GM12878 (cell line): ENCODE results near the gene FAM222B. TPM values are rescaled to one million over a fixed set of nuclear protein-coding genes. Genes with fewer than 3 reads are reported as not detected.

Source experiments
- ATAC-seq: fragments of 200-7000 bp; cut with Tn5 transposase; 3 replicates; pipeline ENCODE4 v1.9.1; 2020; ENCODE audit warnings: mild to moderate bottlenecking, moderate library complexity
- BruUV-seq: library from RNA; stranded (reverse); fragments of 400-500 nt; replicated peaks from 2 replicates; lab custom pipeline; 2021; lab: Mats Ljungman, UMichigan
- CTCF ChIA-PET: fragments of 300-600 bp; sonication (Branson Sonifier 250); formaldehyde crosslinking; extraction: SDS; loops from one replicate; lab custom pipeline; 2021; ENCODE audit warnings: inconsistent platforms; lab: Yijun Ruan, JAX
- POLR2A ChIA-PET: fragments of 350-600 bp; formaldehyde crosslinking; extraction: SDS; loops from one replicate; lab custom pipeline; 2021; ENCODE audit warnings: inconsistent platforms; lab: Charles Lee
- RAD21 ChIA-PET: fragments of 300-600 bp; sonication (Branson Sonifier 250); formaldehyde crosslinking; loops from one replicate; lab custom pipeline; 2023; ENCODE audit warnings: antibody characterized with exemption; ENCODE audit not compliant: unreplicated experiment; lab: Charles Lee
- SMC1A ChIA-PET: fragments of 300-600 bp; sonication (Branson Sonifier 250); formaldehyde crosslinking; loops from one replicate; lab custom pipeline; 2023; ENCODE audit not compliant: unreplicated experiment, uncharacterized antibody; lab: Charles Lee
- DNase-seq: peaks from one replicate; pipeline ENCODE4 v3.0.0-alpha.2; 2011; ENCODE audit warnings: low read depth, low spot score
- FAIRE-seq: peaks from 3 replicates; lab custom pipeline; 2011; peaks lifted over from hg19 to GRCh38; lab: Jason Lieb, UNC
- H2AFZ ChIP-seq: 2 replicates; pipeline ENCODE4 v1.6.0; 2011; ENCODE audit warnings: low read depth, low read length, control low read depth; ENCODE audit not compliant: control insufficient read depth
- H3K27ac ChIP-seq: 2 replicates; pipeline ENCODE4 v1.5.1; 2011; ENCODE audit warnings: control low read depth; ENCODE audit not compliant: control insufficient read depth, insufficient read depth
- H3K27me3 ChIP-seq, 2 experiments: replicated peaks in 1 of 2; 2 replicates each; pipeline versions ENCODE4 v1.6.0 to v1.6.1; 2011; ENCODE audit warnings: low read length in 1 of 2; ENCODE audit not compliant: control insufficient read depth in 2 of 2, insufficient read depth in 2 of 2
- H3K36me3 ChIP-seq, 2 experiments: 2 replicates each; pipeline ENCODE4 v1.5.1; 2011; ENCODE audit warnings: low read length in 1 of 2; ENCODE audit not compliant: control insufficient read depth in 2 of 2, insufficient read depth in 2 of 2
- H3K4me1 ChIP-seq: 2 replicates; pipeline ENCODE4 v1.6.1; 2011; ENCODE audit warnings: mild to moderate bottlenecking, low read length, moderate library complexity, mixed read lengths; ENCODE audit not compliant: control insufficient read depth, insufficient read depth
- H3K4me2 ChIP-seq: 2 replicates; pipeline ENCODE4 v1.6.0; 2011; ENCODE audit warnings: control low read depth; ENCODE audit not compliant: control insufficient read depth, insufficient read depth
- H3K4me3 ChIP-seq: fragments of 200-600 bp; sonication (generic); 2 replicates; pipeline ENCODE4 v1.5.1; 2016
- H3K79me2 ChIP-seq: 2 replicates; pipeline ENCODE4 v1.6.0; 2011; ENCODE audit warnings: low read length; ENCODE audit not compliant: control insufficient read depth, insufficient read depth
- H3K9ac ChIP-seq: 2 replicates; pipeline ENCODE4 v1.8.0; 2011; ENCODE audit warnings: low read length, control low read depth, mixed read lengths; ENCODE audit not compliant: control insufficient read depth, insufficient read depth
- H3K9me3 ChIP-seq: replicated peaks from 3 replicates; pipeline ENCODE4 v1.5.1; 2011; ENCODE audit warnings: mild to moderate bottlenecking, low read length; ENCODE audit not compliant: control insufficient read depth, insufficient read depth
- H4K20me1 ChIP-seq: 2 replicates; pipeline ENCODE4 v1.6.0; 2011; ENCODE audit not compliant: control insufficient read depth, insufficient read depth
- BACH1 ChIP-seq: fragments of 450-650 bp; IDR thresholded peaks from 2 replicates; pipeline ENCODE4 v1.6.1; 2017; ENCODE audit warnings: mild to moderate bottlenecking, borderline replicate concordance
- BHLHE40 ChIP-seq, 2 experiments: fragments of 450-650 bp in 1 of 2; IDR thresholded peaks; 2 replicates each; pipeline ENCODE4 v1.6.1; 2011 to 2017; ENCODE audit warnings: low read depth in 2 of 2, borderline replicate concordance in 1 of 2, improper control_type of control experiment in 1 of 2, low read length in 1 of 2, mild to moderate bottlenecking in 1 of 2
- FOXK2 ChIP-seq: fragments of 450-650 bp; IDR thresholded peaks from 2 replicates; pipeline ENCODE4 v1.6.1; 2017; ENCODE audit warnings: mild to moderate bottlenecking, moderate library complexity
- IKZF1 ChIP-seq: fragments of 450-650 bp; conservative IDR thresholded peaks from 2 replicates; pipeline ENCODE4 v1.6.1; 2017; ENCODE audit warnings: antibody characterized with exemption, mild to moderate bottlenecking
- LARP7 ChIP-seq: fragments of 450-650 bp; IDR thresholded peaks from 2 replicates; pipeline ENCODE4 v1.6.1; 2017; ENCODE audit warnings: mild to moderate bottlenecking
- MTA3 ChIP-seq: IDR thresholded peaks from 2 replicates; pipeline ENCODE4 v1.6.1; 2012; ENCODE audit warnings: low read length, inconsistent platforms, borderline replicate concordance
- MXI1 ChIP-seq: fragments of 150-350 bp; IDR thresholded peaks from 2 replicates; pipeline ENCODE4 v1.6.1; 2011; ENCODE audit warnings: low read depth, mild to moderate bottlenecking, inconsistent platforms, low read length, improper control_type of control experiment
- MYB ChIP-seq: fragments of 150-350 bp; IDR thresholded peaks from 2 replicates; pipeline ENCODE4 v1.6.1; 2014; ENCODE audit warnings: mild to moderate bottlenecking, low read depth, low read length, borderline replicate concordance
- NFYB ChIP-seq: IDR thresholded peaks from 2 replicates; pipeline ENCODE4 v1.6.1; 2011; ENCODE audit warnings: low read depth, mild to moderate bottlenecking, low read length, improper control_type of control experiment, moderate library complexity; ENCODE audit not compliant: insufficient read depth
- NR2C1 ChIP-seq: fragments of 450-650 bp; IDR thresholded peaks from 2 replicates; pipeline ENCODE4 v1.6.1; 2017; ENCODE audit warnings: antibody characterized with exemption, mild to moderate bottlenecking, moderate library complexity
- NRF1 ChIP-seq: conservative IDR thresholded peaks from 2 replicates; pipeline ENCODE4 v1.6.1; 2011; ENCODE audit warnings: mild to moderate bottlenecking, low read depth, low read length, improper control_type of control experiment
- POU2F2 ChIP-seq: IDR thresholded peaks from 3 replicates; pipeline ENCODE4 v1.6.1; 2011; ENCODE audit warnings: low read depth, mild to moderate bottlenecking, low read length, borderline replicate concordance
- RELA ChIP-seq: fragments of 450-650 bp; IDR thresholded peaks from 2 replicates; pipeline ENCODE4 v1.8.0; 2014; ENCODE audit warnings: borderline replicate concordance; ENCODE audit not compliant: partially characterized antibody
- SP1 ChIP-seq: IDR thresholded peaks from one replicate; pipeline ENCODE4 v1.6.1; 2011; ENCODE audit warnings: low read depth, low read length
- WGBS: methylation state at CpG from one replicate; pipeline ENCODE4 v1.1.6; 2016; ENCODE audit warnings: low lambda C conversion rate; ENCODE audit not compliant: insufficient replicate concordance, insufficient coverage; ENCODE audit errors: missing lambda C conversion rate; 5-methylcytosine and 5-hydroxymethylcytosine counted together
- in situ Hi-C: fragments of 300-500 bp; cut with MboI; formaldehyde crosslinking; loops from 9 replicates; pipeline ENCODE4 v1.14.3; 2018; ENCODE audit warnings: mixed read lengths
- intact Hi-C: fragments of 100-400 bp; cut with micrococcal nuclease; formaldehyde crosslinking; loops from one replicate; pipeline ENCODE4 v1.14.2; 2022; ENCODE audit not compliant: unreplicated experiment
- polyA plus RNA-seq, 11 experiments: library from polyadenylated mRNA; depleted of rRNA in 4 of 11; unstranded in 6 of 11; stranded (reverse) in 5 of 11; fragments of >200 nt; fragmentation: Nextera tagmentation in 4 of 11; fragmentation: Illumina TruSeq in 1 of 11; extraction: Ambion mirVana in 4 of 11; extraction: Trizol in 1 of 11; gene quantifications; 1 replicate in 1 of 11; 2 replicates in 10 of 11; pipeline versions ENCODE4 v1.2.1 to v1.2.3, GENCODE V29; 2011 to 2016; ENCODE audit warnings: inconsistent platforms in 2 of 11, missing spikeins in 2 of 11, low read depth in 1 of 11
- total RNA-seq, 4 experiments: library from RNA; depleted of rRNA in 3 of 4; stranded (reverse); fragments of >200 nt in 3 of 4; fragmentation: Illumina TruSeq in 1 of 4; extraction: Trizol in 1 of 4; gene quantifications; 2 replicates each; pipeline versions ENCODE4 v1.2.1 to v1.2.3, GENCODE V29; 2013 to 2021

Gene FAM222B
- total and polyA plus RNA-seq, 10 of the 15 experiments (the other 5 are each of a cell fraction or from before 2014, with no cell fraction given) = 2.8 to 18.3 (median 6.4) TPM

GRCh38 chr17:28710861-28711722, 131.5 kb downstream of the FAM222B start (continued):
- TF ChIP-seq IKZF1 (0 out of 2 replicates have a peak, but pooled peaks have one; percentile 43), BHLHE40 (IDR thresholded peaks at IDR 0.05; ENCODE audit: borderline replicate concordance in 1 of 2, low read depth in 2 of 2, low read length in 1 of 2) (peak in 1 of 2 experiments; percentile 62; a peak in 1 of 4 replicates), NFYB (peak; percentile 84), LARP7 (peak; percentile 30; the same call in 1 of the 2 replicates), SP1 (peak; percentile 44), MXI1 (peak; percentile 81), NRF1 (peak; percentile 16; the same call in 1 of the 2 replicates), RELA (no peak), NR2C1 (no peak), BACH1 (peak; percentile 37; the same call in 1 of the 2 replicates), POU2F2 (0 out of 3 replicates have a peak, but pooled peaks have one; percentile 19)

DNA sequence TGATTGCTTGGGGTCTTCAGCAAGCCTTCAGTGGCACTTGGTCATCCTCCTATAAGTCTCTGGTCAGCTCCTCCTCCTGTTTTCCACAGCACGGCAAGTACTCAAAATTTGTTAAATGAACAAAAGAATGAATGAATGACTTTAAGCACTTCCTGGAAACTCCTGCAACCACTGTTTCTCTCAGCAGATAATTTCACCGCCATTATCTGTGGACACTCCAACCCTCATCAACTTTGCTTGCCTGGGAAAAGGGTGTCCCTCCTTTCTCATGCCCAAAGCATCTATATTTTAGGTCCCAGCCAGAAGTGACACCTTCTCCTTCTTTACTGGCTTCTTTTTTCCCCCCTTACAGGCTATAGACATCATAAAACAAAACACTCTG, 135.3 kb downstream of the FAM222B start:
- BruUV-seq = no TSS peak
- ATAC-seq = no peak
- Histone ChIP-seq H3K9me3 (no peaks in the 10 kb centered on the region), H3K79me2 (no peaks in the 10 kb centered on the region), H3K4me3 (no peak overlapping the region), H3K9ac (no peak overlapping the region), H3K36me3 (peaks cover 3 to 9% of the 10 kb centered on the region in 2 experiments; a peak in 2 of 4 replicates)
- in situ Hi-C loops = no loop called here
- 100% methylated on average over 2 of the region's 2 CpGs for WGBS
- RAD21 ChIA-PET = no interaction called here
- no peak for DNase-seq
- TF ChIP-seq FOXK2 = no peak
- no peak for TF ChIP-seq MTA3
- no peak for TF ChIP-seq MYB
- TF ChIP-seq, all 136 proteins: peak for 0
- Histone ChIP-seq H4K20me1 (no peaks in the 10 kb centered on the region), H3K4me2 (no peak overlapping the region), H2AFZ (no peak overlapping the region), H3K27ac (no peak overlapping the region), H3K27me3 (no peaks in the 10 kb centered on the region), H3K4me1 (peaks cover 7% of the 10 kb centered on the region)
- FAIRE-seq = no peak
- intact Hi-C loops = no loop called here
- CTCF ChIA-PET = no interaction called here
- SMC1A ChIA-PET = no interaction called here
- POLR2A ChIA-PET = no interaction called here
